GM20000 (cell line): ENCODE measurements around the gene CRYBG3.

Experiments
- DNase-seq: peaks from one replicate; pipeline ENCODE4 v3.0.0; 2012; ENCODE audit warnings: low spot score
- TF ChIP-seq, protein P1 (sequence below): IDR thresholded peaks from 2 replicates; pipeline ENCODE4 v1.5.1; 2012; ENCODE audit warnings: mild to moderate bottlenecking, control low read depth; ENCODE audit errors: extremely low read depth, missing control alignments

The CRYBG3 gene

DNA sequence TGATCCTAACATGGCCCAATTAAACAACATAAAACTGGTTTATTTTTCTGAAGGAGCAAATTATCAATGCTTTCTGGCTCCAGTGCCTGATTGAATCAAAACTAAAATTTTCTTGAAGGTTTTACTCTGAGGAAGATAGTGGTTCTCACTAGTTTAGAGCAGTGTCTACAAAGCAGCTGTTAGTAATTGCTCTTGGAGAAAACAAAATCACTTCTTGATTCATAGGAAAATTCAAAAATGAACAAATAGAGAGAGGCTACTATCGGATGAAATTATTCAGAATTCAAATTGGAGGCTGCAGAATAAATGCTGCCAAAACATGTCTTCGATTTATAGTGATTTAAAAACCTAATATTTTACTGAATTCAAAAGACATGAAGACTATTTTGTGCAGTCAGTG, 165.5 kb downstream of the CRYBG3 start:
- no peak for DNase-seq

DNA sequence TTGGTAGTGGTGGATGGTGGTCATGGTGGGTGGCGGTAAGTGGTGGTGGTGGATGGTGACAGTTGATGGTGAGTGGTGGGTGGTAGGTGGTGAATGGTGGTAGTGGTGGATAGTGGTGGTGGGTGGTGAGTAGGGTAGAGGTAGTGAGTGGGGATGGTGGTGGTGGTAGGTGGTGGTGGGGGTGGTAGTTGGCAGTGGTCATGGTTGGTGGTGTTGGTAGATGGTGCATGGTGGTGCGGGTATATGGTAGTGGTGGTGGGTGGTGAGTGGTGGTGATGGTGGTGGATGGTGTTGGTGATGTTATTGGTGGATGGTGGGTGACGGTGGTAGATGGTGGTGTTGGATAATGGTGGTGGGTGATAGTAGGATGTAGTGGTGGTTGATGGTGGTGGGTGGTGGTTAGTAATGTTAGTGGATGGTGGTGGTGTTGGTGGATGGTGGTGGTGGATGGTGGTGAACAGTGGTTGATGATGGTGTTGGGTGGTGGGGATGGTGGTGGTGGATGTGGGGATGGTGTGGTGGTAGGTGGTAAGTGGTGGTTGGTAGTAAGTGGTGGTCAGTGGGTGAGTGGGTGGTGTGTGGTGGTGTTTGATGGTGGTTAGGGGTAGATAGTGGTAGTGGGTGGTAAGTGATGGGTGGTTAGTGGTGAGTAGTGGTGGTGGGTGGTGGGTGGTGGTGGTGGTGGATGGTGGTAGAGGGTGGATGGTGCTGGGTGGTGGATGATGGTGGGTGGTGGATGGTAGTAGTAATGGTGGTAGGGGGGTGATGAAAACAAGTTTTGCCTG, 167.2 kb downstream of the CRYBG3 start:
- no peak for DNase-seq

More for the DNA sequence above, 165.5 kb downstream of the CRYBG3 start:
- TF ChIP-seq, protein P1, sequence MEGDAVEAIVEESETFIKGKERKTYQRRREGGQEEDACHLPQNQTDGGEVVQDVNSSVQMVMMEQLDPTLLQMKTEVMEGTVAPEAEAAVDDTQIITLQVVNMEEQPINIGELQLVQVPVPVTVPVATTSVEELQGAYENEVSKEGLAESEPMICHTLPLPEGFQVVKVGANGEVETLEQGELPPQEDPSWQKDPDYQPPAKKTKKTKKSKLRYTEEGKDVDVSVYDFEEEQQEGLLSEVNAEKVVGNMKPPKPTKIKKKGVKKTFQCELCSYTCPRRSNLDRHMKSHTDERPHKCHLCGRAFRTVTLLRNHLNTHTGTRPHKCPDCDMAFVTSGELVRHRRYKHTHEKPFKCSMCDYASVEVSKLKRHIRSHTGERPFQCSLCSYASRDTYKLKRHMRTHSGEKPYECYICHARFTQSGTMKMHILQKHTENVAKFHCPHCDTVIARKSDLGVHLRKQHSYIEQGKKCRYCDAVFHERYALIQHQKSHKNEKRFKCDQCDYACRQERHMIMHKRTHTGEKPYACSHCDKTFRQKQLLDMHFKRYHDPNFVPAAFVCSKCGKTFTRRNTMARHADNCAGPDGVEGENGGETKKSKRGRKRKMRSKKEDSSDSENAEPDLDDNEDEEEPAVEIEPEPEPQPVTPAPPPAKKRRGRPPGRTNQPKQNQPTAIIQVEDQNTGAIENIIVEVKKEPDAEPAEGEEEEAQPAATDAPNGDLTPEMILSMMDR: no peak

DNA sequence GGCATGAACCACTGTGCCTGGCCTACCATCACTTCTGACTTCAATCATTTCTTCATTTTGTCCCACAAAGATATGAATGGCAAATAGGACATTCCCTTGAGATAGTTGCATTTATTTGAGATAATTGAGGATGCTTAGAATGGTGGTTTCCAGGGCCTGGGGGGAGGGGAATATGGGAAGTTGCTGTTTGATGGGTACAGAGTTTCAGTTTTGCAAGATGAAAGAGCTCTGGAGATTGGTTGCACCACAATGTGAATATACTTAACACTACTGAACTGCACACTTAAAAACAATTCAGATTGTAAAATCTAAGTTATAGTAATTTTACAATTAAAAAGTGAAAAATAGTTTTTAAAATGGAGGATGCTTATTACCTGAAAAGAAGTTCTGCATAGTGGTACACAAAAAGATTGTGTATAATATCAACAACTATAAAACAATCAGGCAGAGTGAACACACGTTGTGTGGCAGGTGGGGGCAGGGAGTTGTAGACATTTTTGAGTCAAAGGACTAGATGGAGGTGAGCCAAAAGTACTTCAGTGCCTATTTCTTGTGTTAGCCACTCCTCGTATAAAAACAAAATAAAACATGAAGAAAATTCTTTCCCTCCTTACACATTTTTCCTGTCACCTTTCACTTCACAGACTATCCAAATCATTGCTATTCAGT, 168.9 kb downstream of the CRYBG3 start:
- TF ChIP-seq, protein P1: no peak
- DNase-seq: no peak

More for the DNA sequence above, 167.2 kb downstream of the CRYBG3 start:
- TF ChIP-seq, protein P1: no peak

DNA sequence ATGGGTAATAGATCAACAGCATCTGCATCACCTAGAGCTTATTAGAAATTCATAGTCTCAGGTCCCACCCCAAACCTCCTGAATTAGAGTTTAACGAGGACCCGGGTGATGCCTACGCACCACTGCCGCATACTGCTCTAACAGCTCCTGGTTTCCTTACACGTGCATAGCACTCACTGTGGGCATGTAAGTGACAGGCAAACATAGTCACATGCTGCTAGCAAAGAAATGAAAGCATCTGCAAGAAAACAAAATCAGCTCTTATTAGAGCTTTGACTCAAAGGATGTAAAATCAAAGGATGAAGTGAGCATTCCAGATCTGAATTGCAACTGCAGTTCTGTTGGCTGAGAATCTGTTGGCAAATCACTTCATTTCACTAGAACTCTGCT, 169.5 kb downstream of the CRYBG3 start:
- no peak for DNase-seq
- TF ChIP-seq, protein P1: no peak

DNA sequence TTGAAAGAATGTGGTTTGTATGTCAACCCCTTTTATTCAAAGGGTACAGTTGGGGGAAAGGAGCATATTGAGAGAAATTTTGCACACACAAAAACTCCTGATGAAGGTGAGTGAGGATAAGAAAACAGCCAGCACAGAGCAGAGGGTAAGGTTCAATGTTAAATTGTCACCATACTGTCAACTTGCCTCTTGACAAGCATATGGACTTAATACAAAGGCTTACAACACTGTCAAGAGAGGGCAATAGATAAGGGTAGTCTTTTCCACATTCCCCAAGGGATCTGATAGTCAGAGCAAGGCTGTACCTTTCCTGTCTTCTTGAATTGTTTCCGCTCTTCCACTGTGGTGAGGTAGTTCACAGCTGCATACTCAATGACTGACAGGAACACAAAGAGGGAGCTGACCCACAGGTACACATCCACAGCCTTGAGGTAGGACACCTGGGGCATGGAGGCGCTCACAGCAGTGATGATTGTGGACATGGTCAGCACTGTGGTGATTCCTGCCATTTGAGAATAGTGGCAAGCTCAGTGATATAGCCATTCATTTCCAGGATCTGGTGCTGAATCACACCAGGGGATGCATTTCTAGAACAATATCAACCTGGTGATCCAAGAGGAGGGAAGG, 170.8 kb downstream of the CRYBG3 start:
- TF ChIP-seq, protein P1: no peak
- DNase-seq: no peak

- DNase-seq: no peak
- TF ChIP-seq, protein P1: no peak
Measured at GRCh38 chr3:97993526-97993925, 171.7 kb downstream of the CRYBG3 start.
